Measurements from ENCODE around the gene CDH1. TPM values are rescaled to one million over a fixed set of nuclear protein-coding genes. Genes with fewer than 3 reads are reported as not detected.
"Not testable (repeated sequence)": the region's sequence is repeated elsewhere in the genome, so short reads cannot be mapped to it uniquely, and the experiment has no call there.

Gene CDH1
- total RNA-seq, 2 donors from 2014 or later = 0.03 to 0.16 TPM

DNA sequence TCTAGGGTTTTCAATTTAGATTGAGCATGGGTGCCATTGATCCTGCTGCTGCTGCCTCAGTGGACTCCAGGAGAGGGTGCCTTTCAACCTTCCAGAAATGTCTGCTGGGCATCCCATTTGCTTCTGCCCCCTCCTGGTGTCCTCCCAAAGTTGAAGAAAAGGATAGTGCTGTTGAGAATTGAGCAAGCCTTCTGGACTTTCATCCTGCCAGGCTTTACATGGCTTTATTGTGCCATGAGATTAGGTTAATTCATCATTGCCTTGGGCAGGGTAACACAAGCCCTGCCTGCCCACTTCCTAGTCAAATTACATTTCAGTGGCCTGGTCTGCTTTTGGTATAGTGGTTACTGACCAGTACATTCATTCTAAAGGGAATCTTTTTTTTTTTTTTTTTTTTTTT, 88.3 kb downstream of the CDH1 start:
- intact Hi-C loops (cut with DNase I) = no loop called here
- no peak for ATAC-seq
- DNase-seq = no peak

GRCh38 chr16:68826652-68827051, 89.6 kb downstream of the CDH1 start:
- ATAC-seq = peak in 1 of 2 donors; percentile 53
- intact Hi-C loops (cut with DNase I) = no loop called here

DNA sequence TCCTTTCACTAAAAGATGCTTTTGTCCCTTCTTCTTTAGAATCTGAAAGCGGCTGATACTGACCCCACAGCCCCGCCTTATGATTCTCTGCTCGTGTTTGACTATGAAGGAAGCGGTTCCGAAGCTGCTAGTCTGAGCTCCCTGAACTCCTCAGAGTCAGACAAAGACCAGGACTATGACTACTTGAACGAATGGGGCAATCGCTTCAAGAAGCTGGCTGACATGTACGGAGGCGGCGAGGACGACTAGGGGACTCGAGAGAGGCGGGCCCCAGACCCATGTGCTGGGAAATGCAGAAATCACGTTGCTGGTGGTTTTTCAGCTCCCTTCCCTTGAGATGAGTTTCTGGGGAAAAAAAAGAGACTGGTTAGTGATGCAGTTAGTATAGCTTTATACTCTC, 96.2 kb downstream of the CDH1 start:
- no peak for ATAC-seq
- DNase-seq = no peak
- intact Hi-C loops (cut with DNase I) = no loop called here

More at GRCh38 chr16:68826652-68827051, 89.6 kb downstream of the CDH1 start:
- DNase-seq = no peak

GRCh38 chr16:68834550-68834949, 97.5 kb downstream of the CDH1 start:
- intact Hi-C loops (cut with DNase I) = no loop called here
- ATAC-seq (no peak), DNase-seq (no peak)

DNA sequence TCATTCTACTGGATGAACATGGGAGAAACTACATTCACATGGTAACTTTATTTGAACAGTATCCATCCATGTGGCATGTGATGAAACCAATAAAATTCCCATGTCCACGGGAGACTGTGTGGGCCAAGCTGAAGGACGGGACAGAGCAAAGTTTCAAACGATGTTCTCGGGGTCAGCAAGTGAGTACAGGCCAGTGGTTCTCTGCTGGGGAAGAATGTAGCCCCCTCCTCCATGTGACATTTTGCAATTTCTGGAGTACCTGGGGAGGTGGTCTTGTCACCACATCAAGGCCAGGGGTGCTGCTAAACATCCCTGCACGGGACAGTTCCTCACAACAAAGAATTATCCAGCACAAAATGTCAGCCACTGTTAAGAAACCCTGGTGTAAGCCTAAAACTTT, 98.9 kb downstream of the CDH1 start:
- DNase-seq = no peak

GRCh38 chr16:68839831-68840230, 102.7 kb downstream of the CDH1 start:
- intact Hi-C loops (cut with DNase I) = no loop called here
- no peak for DNase-seq
- ATAC-seq = no peak

More for the DNA sequence above, 98.9 kb downstream of the CDH1 start:
- no peak for ATAC-seq
- intact Hi-C loops (cut with DNase I) = no loop called here

DNA sequence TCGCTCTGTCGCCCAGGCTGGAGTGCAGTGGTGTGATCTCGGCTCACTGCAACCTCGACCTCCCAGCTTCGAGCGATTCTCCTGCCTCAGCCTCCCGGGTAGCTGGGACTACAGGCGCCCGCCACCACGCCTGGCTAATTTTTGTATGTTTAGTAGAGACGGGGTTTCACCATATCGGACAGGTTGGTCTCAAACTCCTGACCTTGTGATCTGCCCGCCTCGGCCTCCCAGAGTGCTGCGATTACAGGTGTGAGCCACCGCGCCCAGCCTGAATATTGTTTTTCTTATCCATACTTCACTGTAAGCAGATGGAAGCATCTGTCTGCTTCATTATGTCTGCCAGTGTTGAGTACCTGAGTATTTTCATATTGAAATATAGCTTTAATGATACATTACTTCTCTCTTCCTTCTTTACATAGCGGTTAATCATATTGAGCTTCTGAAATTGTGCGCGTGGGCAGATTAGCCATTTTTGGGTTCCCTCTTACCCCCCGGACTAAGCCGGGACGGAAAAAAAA, 105.9 kb downstream of the CDH1 start:
- ATAC-seq, DNase-seq: not testable (repeated sequence)
- intact Hi-C loops (cut with DNase I) = loop anchor here in 1 of 2 donors (2.0 kb wide), 1 partner anchor 314 kb away; no protein-coding TSS in a partner anchor

DNA sequence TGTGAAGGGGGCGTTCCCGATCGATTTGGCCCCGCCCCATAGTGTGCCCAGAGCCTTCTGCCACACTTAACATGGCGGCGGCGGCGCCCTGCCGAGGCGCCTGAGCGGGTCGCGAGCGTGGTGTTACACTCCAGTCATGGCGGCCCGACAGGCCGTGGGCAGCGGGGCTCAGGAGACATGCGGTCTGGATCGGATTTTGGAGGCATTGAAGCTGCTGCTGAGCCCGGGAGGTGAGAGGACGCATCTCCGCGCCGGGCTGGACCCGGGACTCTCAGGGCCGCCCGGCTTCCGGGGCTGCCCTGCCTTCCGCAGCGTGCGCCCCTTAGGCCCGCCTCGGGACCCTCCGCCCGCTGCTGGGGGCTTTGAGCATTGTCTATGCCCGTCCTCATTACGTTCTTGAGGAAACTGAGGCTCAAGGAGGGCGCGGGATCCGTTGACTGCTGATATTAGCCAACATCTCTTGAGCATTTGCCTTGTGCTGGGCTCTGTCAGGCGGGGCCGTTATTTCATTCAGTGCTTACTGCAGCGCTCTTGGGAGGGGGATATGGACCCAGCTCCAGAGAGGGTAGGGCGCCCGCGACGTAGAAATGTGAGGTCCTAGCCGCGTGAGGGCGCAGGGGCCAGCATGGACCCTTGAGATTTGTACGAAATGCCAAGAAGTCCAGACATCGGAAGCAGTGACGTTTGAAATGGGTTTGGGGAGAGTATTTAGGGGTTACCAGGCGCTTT, 106.6 kb downstream of the CDH1 start, which contains the start of gene TANGO6:
TANGO6 (plus strand) TSS at position 50 of the 729 bp plus-strand sequence; CDS start at position 137, 87 bp downstream.
- DNase-seq (peak; percentile 90), ATAC-seq (peak; percentile 99)
- intact Hi-C loops (cut with DNase I) = loop anchor here in 1 of 2 donors (2.0 kb wide), 1 partner anchor 315 kb away; no protein-coding TSS in a partner anchor

GRCh38 chr16:68844211-68844564, 107.1 kb downstream of the CDH1 start:
- intact Hi-C loops (cut with DNase I) = no loop called here
- no peak for ATAC-seq
- no peak for DNase-seq

DNA sequence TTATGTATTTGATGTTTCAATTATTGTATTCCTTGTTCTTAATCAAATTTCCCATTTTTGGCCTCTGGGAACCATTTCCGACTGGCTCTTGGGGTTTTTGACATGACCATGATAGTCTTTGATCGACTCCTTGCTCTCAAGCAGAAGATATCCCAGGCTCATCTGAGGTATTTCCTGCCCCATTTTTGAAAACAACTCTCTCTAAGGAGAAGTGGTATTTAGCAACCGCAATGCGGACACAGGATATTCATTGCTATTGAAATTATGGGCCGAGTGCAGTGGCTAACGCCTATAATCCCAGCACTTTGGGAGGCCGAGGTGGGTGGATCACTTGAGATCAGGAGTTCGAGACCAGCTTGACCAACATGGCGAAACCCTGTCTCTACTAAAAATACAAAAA, 111.7 kb downstream of the CDH1 start:
- intact Hi-C loops (cut with DNase I) = no loop called here
- no peak for ATAC-seq
- no peak for DNase-seq

- ATAC-seq (no peak), DNase-seq (no peak)
- intact Hi-C loops (cut with DNase I) = no loop called here
Observed at GRCh38 chr16:68850481-68850880, 113.4 kb downstream of the CDH1 start.

- ATAC-seq (no peak), DNase-seq (no peak)
- intact Hi-C loops (cut with DNase I) = no loop called here
Observed at GRCh38 chr16:68851601-68852000, 114.5 kb downstream of the CDH1 start.

DNA sequence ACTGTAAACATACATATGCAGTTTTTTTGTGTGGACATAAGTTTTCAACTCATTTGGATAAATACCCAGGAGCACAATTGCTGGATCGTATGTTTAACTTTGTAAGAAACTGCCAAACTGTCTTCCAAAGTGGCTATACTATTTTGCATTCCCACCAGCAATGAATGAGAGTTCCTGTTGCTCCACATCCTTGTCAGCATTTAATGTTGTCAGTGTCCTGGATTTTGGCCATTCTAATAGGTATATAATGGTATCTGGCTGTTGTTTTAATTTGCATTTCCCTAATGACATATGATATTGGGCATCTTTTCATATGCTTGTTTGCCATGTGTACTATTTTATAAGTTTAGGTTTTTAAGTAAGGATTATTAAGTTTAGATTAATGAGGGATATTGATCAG, 120.4 kb downstream of the CDH1 start:
- ATAC-seq = no peak
- no peak for DNase-seq
- intact Hi-C loops (cut with DNase I) = no loop called here

DNA sequence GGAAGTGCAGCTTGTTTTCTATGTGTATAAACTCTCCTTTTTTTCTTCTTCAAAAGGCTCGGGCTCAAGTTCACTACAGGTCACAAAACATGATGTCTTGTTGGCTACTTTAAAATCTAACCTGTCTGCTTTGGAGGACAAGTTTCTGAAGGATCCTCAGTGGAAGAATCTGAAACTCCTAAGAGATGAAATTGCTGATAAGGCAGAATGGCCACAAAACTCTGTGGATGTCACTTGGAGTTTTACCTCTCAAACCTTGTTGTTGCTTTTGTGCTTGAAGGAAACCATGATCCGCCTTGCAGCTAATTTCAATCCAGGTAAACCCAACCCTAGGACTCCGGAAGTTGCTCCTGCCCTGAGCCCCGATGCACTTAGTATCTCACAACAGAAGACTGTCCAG, 122.7 kb downstream of the CDH1 start:
- DNase-seq (no peak), ATAC-seq (no peak)
- intact Hi-C loops (cut with DNase I) = no loop called here

DNA sequence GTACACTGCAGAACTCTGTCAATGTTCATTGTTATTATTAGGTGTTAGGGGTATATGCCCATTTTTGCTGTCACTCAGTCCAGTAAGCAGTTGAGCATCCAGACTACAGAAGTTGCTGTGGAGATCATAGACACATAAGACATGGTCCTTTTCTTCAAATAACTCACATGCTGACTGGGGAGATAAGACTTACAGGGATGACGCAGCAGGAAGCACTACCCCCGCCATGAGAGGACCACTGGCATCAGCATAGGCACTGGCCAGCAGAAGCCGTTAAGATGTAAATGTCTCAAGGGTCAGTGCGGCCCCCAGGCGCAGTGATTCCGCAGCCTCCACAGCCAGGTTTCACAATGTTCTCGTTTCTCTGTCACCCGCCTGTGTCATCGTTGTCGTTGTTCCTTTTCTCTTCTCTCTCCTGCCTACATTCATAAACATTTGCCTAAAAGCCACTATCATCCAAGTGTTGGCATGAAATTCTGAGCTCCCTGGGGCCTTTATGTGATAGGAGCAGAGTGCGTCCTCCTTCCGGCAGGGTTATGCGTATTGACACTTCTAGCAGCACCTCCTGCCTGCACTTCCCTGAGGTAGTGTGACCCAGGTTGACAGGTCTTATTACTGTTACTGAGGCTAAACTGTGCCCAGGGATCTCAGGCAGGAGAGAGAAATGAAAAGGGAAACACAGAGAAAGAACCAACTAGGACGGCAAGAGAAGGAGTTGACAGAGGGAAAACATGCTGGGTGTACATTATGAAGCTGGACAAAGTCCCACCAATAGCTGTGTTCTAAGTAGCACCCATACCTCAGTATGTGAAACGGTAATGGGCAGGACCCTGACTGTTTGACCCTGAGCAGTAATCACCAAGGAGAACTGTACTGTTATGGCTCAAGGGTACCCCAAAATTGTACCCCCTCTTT, 124.1 kb downstream of the CDH1 start:
- ATAC-seq (no peak), DNase-seq (no peak)
- intact Hi-C loops (cut with DNase I) = no loop called here

- ATAC-seq (no peak), DNase-seq (no peak)
- intact Hi-C loops (cut with DNase I) = no loop called here
Observed at GRCh38 chr16:68866933-68867332, 129.8 kb downstream of the CDH1 start.

- ATAC-seq (no peak), DNase-seq (no peak)
- intact Hi-C loops (cut with DNase I) = no loop called here
Observed at GRCh38 chr16:68869492-68870088, 132.5 kb downstream of the CDH1 start.

- intact Hi-C loops (cut with DNase I) = no loop called here
- ATAC-seq (no peak), DNase-seq (no peak)
Observed at GRCh38 chr16:68873635-68874471, 136.8 kb downstream of the CDH1 start.

DNA sequence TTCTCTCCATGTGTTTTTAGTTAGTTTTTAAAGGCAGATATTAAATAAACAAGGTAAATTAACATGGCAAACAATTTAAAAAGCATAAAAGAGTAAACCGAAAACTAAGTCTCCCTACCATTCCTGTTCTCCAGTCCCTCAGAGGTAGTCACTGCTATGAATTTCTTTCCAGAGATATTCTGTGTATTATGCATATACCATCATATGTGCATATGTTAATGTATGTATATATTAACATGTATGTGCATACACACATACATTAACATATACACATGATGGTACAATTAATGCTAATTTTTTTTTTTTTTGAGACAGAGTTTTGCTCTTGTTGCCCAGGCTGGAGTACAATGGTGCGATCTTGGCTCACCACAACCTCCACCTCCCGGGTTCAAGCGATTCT, 138.8 kb downstream of the CDH1 start:
- no peak for ATAC-seq
- no peak for DNase-seq
- intact Hi-C loops (cut with DNase I) = no loop called here

All from left cardiac atrium (tissue), 4 donors.